ENCODE results near the gene RCOR2. TPM values are rescaled to one million over a fixed set of nuclear protein-coding genes. Genes with fewer than 3 reads are reported as not detected.
A peak's percentile ranks its signal among the peaks of the same experiment; 100 is the strongest.

Gene RCOR2
- total and polyA plus RNA-seq, 2 experiments from 2014 or later, result 5.5 to 66.9 TPM

DNA sequence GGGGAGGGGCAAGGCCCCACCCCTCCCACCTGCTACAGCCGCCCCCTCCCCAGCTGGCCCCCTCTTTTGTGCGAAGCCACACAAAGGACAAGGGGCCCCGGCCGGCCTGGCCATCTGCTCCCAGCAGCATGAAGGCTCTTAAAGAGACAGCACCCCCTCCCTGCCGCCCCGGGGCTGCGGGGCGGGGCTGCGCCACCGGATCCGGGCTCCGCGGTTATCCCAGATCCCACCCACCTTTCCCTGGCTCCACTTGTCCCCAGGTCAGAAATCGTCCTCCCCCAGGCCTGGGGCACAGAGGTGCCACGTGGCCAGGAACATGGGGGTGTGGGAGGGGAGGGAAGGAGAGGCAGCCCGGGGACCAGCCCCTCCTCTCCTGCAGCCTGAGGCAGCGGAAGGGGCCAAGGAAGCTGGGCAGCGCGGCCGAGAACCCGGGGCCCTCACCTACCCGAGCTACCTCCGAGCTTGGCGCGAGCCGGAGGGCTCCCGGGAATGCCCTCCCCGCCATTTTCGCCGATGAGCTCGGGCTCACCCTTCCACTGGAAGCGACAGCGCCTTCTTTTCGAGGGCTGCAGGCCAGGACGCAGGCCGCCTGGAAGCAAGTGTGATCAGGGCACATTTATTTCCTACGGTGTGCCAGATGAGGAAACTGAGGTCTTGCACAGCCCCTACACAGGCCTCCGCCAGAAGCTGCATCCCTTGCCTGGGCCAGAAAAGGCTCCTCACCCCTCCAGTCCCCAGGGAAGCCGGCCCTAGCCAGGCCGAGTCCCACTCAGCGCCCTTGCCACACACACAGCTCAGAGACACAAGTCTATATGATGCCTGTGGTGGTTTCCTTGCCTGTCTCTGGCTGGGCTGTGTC, 2.5 kb upstream of the RCOR2 start:
- Histone ChIP-seq H3K4me3 (peak overlapping the region; percentile 96), H2AFZ (no peak overlapping the region), H4K20me1 (replicated peaks; ENCODE audit: insufficient read depth) (no peaks in the 10 kb centered on the region; the same call in 1 of the 2 replicates), H3K4me2 (peak overlapping the region; percentile 99), H3K27me3 (ENCODE audit: insufficient read depth) (no peaks in the 10 kb centered on the region; the same call in 1 of the 2 replicates), H3K36me3 (ENCODE audit: insufficient read depth) (no peaks in the 10 kb centered on the region), H3K27ac (ENCODE audit: low read depth) (peak overlapping the region; percentile 100), H3K9me2 (ENCODE audit: insufficient read depth) (peaks cover 8% of the 10 kb centered on the region), H3K79me2 (replicated peaks; ENCODE audit: insufficient read depth) (peaks cover 16% of the 10 kb centered on the region), H3F3A (replicated peaks; ENCODE audit: low read depth) (peaks cover 19% of the 10 kb centered on the region), H3K4me1 (ENCODE audit: insufficient read depth) (peaks cover 27% of the 10 kb centered on the region)
- Mint-ChIP-seq H3K27ac (peak overlapping the region; percentile 99), H3K4me1 (peaks cover 15% of the 10 kb centered on the region), H3K27me3 (ENCODE audit: insufficient read depth, low read depth, poor library complexity) (peaks cover 24% of the 10 kb centered on the region), H3K4me3 (peak overlapping the region; percentile 81), H3K9me3 (peaks cover 9% of the 10 kb centered on the region; the same call in 2 of the 3 replicates), H3K36me3 (ENCODE audit: low read depth) (peaks cover 17% of the 10 kb centered on the region)
- DNase-seq (ENCODE audit: low spot score) (peak; percentile 96), ATAC-seq (peak; percentile 33)
- TF ChIP-seq POLR2AphosphoS5 (IDR thresholded peaks at IDR 0.05; ENCODE audit: low read depth) (peak; percentile 81), EZH2phosphoT487 (IDR thresholded peaks at IDR 0.05; ENCODE audit: unreplicated experiment) (no peak), NANOG (IDR thresholded peaks at IDR 0.05; ENCODE audit: borderline replicate concordance) (peak; percentile 33; the same call in 1 of the 2 replicates)
- TF ChIP-seq, protein P1, sequence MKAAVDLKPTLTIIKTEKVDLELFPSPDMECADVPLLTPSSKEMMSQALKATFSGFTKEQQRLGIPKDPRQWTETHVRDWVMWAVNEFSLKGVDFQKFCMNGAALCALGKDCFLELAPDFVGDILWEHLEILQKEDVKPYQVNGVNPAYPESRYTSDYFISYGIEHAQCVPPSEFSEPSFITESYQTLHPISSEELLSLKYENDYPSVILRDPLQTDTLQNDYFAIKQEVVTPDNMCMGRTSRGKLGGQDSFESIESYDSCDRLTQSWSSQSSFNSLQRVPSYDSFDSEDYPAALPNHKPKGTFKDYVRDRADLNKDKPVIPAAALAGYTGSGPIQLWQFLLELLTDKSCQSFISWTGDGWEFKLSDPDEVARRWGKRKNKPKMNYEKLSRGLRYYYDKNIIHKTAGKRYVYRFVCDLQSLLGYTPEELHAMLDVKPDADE (IDR thresholded peaks at IDR 0.05), result 0 out of 2 replicates have a peak, but pooled peaks have one; percentile 13
- TF ChIP-seq, protein P2, sequence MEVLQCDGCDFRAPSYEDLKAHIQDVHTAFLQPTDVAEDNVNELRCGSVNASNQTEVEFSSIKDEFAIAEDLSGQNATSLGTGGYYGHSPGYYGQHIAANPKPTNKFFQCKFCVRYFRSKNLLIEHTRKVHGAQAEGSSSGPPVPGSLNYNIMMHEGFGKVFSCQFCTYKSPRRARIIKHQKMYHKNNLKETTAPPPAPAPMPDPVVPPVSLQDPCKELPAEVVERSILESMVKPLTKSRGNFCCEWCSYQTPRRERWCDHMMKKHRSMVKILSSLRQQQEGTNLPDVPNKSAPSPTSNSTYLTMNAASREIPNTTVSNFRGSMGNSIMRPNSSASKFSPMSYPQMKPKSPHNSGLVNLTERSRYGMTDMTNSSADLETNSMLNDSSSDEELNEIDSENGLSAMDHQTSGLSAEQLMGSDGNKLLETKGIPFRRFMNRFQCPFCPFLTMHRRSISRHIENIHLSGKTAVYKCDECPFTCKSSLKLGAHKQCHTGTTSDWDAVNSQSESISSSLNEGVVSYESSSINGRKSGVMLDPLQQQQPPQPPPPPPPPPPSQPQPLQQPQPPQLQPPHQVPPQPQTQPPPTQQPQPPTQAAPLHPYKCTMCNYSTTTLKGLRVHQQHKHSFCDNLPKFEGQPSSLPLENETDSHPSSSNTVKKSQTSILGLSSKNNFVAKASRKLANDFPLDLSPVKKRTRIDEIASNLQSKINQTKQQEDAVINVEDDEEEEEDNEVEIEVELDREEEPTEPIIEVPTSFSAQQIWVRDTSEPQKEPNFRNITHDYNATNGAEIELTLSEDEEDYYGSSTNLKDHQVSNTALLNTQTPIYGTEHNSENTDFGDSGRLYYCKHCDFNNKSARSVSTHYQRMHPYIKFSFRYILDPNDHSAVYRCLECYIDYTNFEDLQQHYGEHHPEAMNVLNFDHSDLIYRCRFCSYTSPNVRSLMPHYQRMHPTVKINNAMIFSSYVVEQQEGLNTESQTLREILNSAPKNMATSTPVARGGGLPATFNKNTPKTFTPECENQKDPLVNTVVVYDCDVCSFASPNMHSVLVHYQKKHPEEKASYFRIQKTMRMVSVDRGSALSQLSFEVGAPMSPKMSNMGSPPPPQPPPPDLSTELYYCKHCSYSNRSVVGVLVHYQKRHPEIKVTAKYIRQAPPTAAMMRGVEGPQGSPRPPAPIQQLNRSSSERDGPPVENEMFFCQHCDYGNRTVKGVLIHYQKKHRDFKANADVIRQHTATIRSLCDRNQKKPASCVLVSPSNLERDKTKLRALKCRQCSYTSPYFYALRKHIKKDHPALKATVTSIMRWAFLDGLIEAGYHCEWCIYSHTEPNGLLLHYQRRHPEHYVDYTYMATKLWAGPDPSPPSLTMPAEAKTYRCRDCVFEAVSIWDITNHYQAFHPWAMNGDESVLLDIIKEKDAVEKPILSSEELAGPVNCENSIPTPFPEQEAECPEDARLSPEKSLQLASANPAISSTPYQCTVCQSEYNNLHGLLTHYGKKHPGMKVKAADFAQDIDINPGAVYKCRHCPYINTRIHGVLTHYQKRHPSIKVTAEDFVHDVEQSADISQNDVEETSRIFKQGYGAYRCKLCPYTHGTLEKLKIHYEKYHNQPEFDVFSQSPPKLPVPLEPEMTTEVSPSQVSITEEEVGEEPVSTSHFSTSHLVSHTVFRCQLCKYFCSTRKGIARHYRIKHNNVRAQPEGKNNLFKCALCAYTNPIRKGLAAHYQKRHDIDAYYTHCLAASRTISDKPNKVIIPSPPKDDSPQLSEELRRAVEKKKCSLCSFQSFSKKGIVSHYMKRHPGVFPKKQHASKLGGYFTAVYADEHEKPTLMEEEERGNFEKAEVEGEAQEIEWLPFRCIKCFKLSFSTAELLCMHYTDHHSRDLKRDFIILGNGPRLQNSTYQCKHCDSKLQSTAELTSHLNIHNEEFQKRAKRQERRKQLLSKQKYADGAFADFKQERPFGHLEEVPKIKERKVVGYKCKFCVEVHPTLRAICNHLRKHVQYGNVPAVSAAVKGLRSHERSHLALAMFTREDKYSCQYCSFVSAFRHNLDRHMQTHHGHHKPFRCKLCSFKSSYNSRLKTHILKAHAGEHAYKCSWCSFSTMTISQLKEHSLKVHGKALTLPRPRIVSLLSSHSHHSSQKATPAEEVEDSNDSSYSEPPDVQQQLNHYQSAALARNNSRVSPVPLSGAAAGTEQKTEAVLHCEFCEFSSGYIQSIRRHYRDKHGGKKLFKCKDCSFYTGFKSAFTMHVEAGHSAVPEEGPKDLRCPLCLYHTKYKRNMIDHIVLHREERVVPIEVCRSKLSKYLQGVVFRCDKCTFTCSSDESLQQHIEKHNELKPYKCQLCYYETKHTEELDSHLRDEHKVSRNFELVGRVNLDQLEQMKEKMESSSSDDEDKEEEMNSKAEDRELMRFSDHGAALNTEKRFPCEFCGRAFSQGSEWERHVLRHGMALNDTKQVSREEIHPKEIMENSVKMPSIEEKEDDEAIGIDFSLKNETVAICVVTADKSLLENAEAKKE (CRISPR knock-in tag; IDR thresholded peaks at IDR 0.05), result no peak

Data from GM23338 (cell line).